GM18858 (cell line): Measurements from ENCODE around the gene ADH4.
A peak's percentile ranks its signal among the peaks of the same experiment; 100 is the strongest.
"Not testable (repeated sequence)": the region's sequence is repeated elsewhere in the genome, so short reads cannot be mapped to it uniquely, and the experiment has no call there.

ENCODE experiments used
- ATAC-seq: cut with Tn5 transposase; IDR thresholded peaks from one replicate; pipeline ENCODE4 v1.9.1; 2021; ENCODE audit not compliant: unreplicated experiment

Gene ADH4

DNA sequence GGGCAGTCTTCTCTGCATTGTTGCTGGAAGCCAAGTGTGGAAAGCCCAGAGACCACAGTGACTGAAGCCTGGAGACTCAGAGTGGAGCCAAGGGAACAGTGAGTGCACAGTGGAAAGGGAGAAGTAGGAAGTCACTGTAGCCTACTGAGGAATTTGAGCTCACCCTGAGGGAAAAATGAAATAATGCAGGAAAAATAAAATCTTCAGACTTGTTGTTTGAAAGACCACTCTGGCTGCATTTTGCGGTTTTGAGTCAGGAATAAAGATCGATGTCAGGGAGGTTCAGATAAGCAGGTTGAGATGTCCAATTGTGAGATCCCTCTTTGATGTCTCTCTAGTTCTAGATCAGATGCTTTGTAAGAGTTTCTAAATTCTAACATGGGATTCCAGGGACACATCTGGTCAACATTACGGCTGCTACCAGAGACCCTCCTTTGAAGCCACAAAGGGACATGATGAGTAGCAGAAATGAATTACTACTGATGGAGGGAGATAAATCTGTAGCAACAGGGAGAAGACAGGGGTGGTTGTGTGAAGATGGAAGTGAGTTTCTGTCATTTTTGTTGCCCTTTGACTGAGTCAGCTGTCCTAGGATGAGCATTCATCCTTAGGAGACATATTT, 8.4 kb downstream of the ADH4 start:
- no peak for ATAC-seq

DNA sequence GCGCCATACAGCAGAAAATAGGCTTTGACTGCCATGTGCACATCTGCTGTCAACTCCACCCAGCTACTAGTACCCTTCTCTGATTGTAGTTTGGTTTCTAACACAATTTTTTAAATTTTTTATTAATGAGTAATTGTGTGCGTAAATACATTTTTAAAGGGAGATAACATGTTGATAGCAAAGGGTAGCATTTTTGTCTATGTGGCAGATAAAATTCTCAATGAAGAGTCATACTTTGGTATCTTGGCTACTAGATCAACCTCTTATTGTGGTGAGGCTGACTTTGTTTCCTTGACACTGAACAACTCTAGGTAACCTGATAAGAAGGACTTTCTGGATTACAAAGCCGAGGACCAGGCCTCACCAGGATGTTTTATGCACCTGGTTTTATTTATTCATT, 9.5 kb downstream of the ADH4 start:
- ATAC-seq, result no peak

GRCh38 chr4:99131378-99131777, 12.7 kb downstream of the ADH4 start:
- no peak for ATAC-seq

- ATAC-seq, result no peak
These were observed 17.7 kb downstream of the ADH4 start for GRCh38 chr4:99126376-99126775.

DNA sequence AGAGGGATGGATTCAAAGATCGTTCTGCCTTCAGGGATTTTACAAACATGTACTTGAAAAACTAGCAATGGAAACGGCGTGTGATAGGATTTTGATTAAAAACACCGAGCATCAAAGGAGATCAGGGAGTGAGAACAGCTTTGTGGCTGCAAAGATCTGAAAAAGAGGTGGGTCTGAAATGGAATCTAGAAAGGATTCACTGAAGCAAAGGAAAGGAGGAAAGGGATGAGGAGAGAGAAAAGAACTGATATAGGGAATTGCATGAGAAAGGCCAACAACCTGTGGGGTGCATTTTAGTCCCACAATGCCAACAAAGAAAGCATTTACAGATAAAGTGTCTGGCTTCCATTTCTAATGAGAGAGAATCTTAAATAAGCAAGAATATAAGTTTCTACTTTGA, 23.1 kb downstream of the ADH4 start:
- no peak for ATAC-seq

DNA sequence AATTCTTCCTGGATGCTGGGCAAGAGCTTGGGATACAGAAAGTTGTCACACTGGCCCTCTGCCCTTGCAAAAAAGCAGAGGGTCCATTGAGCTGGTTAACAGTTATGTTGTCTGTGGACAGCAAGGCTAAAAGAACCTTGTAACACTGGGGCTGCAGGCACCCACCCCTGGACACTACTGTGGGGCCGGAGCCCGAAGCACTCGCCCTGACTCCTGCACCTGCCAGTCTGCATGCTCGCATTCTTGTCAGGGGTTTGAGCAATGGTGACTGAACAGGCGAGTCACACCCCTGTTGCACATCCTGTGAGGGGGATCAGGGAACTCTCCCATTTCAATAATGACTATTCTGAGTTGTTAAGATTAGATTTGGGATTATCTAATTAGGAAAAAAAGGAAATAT, 23.6 kb downstream of the ADH4 start:
- ATAC-seq, result no peak

DNA sequence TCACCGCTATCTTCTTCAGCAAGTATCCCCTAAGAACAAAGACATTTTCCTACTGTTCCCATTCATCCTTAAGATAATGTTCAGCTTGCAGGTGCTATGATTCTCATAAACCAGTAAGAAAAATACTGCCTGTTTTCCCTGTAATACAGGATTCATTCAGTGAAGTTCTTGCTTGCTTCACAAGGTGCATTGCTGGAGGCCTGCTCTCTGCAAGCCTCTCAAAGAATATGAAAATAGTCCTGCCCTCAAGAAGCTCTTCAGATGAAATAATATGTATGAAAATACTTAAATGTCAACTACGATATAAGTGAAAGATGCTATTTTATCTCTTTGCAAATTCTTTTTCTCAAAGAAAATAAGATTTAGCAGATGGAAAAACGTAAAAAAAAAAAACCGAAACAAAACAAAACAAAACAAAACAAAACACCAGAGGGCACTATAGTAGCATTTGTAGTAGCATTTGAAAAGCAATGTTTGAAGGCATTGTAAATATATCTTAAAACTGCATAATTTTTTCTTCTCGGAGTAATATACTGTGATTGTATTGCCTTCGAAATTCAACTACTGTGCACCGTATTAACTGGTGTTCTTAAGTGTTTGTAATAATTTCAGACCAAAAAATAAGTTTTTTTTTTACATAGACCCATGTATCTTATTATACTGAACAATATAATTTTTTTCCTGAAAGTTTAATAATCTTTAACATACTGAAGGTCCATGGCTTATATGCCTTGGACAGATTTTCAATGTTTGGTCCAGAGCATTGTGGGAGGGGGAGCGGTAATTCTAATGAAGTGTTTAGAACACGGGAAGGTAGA, 26.0 kb downstream of the ADH4 start:
- no peak for ATAC-seq

GRCh38 chr4:99117122-99117841, 26.8 kb downstream of the ADH4 start:
- not testable (repeated sequence) for ATAC-seq

GRCh38 chr4:99109286-99109685, 34.8 kb downstream of the ADH4 start:
- not testable (repeated sequence) for ATAC-seq

GRCh38 chr4:99104153-99104552, 39.9 kb downstream of the ADH4 start:
- ATAC-seq, result no peak

DNA sequence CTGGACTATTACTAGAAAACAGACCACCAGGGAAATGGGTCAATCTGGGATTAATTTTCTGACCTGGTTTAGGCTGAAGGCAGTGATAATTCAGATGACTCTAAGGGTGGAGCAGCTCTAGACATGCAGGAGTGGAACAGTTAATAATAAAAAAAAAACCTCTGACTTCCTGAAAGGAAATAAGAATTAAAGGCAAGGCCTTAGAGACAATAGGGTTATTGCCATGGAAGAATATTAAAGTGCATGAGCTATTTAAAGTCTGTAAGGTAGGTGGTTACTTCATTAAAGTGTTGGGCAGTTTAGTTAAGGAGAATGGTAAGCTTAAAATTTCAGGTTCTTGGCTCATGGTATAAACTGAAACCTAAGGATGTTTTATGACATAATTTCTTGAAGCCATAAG, 40.9 kb downstream of the ADH4 start:
- ATAC-seq, result no peak

GRCh38 chr4:99102634-99103033, 41.5 kb downstream of the ADH4 start:
- no peak for ATAC-seq

DNA sequence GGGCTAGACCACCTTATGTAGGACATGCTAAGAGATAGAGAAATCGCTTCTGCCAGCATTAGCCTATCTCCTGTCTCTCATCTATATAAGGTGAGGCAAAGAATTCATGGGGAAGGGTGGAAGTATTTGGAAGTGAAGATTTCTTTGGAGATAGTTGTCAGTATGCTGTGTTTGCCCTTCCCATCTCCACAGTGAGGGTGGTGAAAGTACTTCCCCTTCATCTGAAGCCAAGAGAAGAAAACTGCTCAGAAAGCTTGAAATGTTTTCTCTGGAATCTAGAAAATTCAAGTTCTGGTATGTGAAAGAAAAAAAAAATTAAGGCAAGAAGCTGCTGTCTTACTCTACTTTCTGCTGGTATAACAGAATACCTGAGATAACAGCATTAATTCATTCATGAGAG, 43.2 kb downstream of the ADH4 start:
- no peak for ATAC-seq

DNA sequence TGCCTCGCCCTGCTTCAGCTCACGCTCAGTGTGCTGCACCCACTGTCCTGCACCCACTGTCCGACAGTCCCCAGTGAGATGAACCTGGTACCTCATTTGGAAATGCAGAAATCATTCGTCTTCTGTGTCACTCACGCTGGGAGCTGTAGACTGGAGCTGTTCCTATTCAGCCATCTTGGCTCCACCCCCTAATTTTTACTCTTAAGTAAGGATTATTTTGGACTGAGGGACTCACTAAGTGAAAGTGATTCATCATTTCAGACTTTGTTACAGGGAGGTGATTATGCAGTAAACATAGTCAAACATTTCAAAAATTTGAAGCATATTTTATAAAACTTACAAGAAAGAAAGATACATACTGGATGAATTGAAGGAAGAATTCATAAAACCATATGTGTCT, 44.3 kb downstream of the ADH4 start:
- not testable (repeated sequence) for ATAC-seq

DNA sequence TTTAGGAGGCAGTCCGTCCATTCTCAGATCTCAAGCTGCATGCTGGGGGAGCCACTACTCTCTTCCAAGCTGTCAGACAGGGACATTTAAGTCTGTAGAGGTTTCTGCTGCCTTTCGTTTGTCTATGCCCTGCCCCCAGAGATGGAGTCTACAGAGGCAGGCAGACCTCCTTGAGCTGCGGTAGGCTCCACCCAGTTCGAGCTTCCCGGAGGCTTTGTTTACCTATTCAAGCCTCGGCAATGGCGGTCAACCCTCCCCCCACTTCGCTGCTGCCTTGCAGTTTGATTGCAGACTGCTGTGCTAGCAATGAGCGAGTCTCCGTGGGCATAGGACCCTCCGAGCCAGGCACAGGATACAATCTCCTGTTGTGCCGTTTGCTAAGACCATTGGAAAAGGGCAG, 44.8 kb downstream of the ADH4 start:
- ATAC-seq, result no peak

DNA sequence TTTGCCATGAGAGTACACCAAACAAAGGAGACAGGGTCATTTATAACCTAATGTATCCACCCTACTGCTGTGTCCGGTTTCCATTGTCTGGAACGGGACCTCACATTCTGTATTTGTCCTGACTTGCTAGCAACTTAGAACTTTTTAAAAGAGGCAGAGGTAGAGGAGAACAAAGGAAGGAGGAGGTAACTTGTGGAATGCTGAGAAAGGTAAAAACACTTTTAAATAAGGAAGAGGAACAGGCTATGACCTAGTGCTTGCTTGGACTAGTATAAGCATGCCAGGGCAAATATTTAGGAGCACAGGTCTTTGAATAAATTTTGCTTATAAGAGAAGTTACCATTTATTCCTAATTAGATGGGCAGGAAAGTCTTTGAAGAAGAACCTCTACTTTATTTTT, 52.3 kb downstream of the ADH4 start:
- ATAC-seq, result not testable (repeated sequence)

DNA sequence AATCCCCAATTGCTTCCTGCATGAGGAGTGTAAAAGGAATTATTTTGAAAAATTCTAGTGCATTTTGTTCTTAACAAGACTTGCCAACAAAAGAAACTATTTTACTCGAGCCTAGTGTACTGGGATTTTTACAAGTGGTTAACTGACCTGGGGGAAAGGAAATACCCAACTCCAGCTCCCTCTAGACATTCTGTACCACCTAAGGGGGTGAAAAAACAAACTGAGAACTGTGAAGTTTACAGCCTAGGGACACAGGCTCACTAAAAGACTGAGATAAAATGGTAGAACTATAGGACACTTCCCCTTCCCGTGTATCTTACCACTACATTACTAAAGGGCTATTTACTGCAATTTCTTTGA, 52.9 kb downstream of the ADH4 start:
- no peak for ATAC-seq

DNA sequence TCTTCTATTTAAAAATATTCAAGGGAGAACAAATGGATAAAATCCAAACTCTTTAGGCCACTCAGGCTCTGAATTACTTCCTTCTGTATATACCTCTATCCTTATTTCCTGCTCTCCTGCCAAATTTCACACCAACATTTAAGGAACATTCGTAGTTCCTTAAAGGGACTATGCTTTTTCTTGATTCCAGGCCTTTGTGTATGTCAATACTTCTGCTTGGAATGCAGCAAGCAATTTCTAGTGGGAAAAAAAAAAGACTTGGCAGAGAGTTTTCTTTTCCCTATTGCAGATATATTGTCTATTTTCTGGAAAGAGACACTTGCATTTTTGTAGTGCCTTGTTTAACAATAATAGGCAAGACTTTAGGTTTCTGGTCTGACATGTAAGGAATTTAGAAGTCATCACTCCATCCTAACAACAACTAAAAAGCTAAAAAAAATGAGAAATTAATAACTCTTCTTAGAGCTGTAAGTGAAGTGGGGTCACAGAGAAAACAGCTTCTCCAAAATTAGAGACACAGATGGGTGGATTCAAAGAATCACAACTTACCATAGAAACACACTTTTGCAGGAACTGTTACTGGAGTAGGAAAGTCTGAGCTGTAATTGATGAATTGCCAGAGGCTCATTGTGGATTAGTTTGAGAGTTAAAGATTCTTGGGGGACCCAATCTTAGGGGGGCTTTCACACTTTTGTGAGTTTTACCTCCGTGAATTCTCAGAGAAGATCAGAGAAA, 53.4 kb downstream of the ADH4 start:
- ATAC-seq, result no peak

DNA sequence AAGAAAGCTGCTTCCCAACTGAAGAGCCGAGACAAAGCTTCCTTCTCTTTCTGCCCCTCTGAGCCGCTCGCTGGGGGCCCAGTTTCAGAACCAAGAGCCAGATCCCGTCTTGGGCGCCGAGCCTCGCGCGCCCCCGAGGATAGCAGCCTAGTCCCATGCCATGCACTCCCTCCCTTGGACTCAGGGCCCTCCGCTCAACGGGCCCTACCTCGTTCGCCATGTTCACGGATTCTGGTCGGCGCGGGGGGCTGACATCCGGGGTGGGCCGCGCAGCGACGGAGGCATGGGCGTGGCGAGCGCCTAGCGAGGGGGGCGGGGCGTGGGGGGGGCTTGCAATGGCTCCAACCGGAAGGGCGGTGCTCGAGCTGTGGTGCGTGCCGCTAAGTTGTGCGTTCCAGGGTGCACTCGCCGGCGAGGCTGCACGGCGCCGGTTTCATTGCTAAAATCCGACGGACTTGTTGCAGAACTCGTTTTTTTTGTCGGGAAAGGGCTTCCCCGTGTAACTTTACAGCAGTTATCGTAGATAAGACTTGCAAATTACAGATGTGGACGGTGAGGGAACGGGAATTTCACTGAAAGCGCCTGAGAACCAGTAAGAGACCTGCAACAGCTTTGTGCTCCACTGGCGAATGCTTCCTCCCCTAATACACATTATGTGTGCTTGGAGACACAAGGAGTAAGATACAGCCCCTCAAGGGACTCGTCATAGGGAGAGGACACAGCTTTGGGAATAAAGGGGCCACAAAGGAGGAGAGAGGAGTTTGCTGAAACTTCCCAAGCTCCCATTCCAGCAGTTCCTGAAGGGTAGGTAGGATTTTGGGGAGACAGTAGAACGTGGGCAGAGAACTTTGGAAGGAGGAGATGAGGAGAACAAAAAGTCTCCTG, 55.4 kb downstream of the ADH4 start, which contains the start of gene ADH5:
Gene ADH5, minus strand, starts transcription at position 308 of the 885 bp plus-strand sequence. Its CDS starts 88 bp downstream, at position 220.
- ATAC-seq, result peak; percentile 77

GRCh38 chr4:99088023-99088449, 56.1 kb downstream of the ADH4 start:
- peak; percentile 19 for ATAC-seq
